ENCODE measurements around the gene RAD18.

Gene RAD18

DNA sequence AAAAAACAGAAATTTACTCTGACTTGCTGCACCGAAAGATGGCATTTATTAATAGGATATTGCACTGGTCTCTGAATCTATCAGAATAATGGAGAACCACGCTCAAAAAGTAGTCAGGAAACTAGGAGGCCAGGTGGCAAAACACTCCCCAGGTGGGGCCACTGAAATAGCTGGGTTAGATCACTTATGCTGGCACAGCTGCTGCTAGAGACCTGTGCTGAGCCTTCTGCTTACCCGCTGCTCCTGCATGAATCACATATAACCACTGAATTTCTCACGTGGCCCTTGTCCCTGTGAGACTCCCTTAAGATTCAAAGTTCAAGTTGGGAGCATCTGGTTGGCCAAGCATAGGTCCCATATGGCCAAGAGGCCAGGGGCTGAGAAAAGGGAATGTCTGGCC, 127.9 kb downstream of the RAD18 start:
- DNase-seq (ENCODE audit: low read depth) = no peak

DNA sequence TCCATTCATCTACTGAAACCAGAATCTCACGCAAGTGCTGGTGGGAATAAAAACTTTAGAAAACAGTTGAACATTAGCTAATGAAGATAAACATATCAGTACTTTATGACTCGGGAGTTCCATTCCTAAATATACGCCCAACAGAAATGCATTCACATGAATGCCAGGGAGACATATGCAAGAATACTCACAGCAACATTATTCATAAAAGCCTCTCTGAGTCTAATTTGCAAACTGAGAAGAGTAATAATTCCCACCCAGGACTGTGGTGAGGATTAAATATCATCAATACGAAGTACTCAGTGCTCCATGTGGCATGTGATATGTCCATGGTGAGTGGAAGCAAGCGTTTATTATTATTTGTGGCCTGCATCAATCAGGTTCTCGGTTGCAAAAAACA, 128.3 kb downstream of the RAD18 start:
- no peak for DNase-seq (ENCODE audit: low read depth)

- no peak for DNase-seq (ENCODE audit: low read depth)
These were observed 135.6 kb downstream of the RAD18 start for GRCh38 chr3:8827641-8828040.

All from activated T-helper 1 cell treated with Interleukin-2 at 50 U/mL for 16 hours (primary cell).